HG03139 (cell line): ENCODE measurements around the gene MAEA.

Experiments
- ATAC-seq: cut with Tn5 transposase; IDR thresholded peaks from one replicate; pipeline ENCODE4 v1.9.1; 2021; ENCODE audit not compliant: unreplicated experiment

The MAEA gene

DNA sequence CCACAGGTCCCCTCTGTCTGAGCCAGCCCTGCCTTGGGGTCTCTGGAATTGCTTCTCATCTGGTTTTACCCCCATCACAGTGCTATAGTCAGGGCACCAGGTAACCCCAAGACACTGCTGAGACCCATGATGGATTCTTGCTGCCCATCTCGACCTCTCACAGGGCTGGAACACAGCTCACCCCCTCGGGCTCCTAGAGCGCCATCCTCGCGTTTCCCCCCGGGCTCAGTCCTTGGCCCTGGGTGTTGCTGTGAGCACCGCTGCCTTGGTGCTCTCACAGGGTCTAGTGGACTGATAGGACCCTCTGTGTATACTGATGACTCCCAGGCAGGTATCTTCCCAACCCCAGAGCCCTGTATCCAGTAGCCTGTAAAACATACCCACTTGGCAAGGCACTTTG is 8.8 kb downstream of the MAEA start:
- ATAC-seq: no peak

DNA sequence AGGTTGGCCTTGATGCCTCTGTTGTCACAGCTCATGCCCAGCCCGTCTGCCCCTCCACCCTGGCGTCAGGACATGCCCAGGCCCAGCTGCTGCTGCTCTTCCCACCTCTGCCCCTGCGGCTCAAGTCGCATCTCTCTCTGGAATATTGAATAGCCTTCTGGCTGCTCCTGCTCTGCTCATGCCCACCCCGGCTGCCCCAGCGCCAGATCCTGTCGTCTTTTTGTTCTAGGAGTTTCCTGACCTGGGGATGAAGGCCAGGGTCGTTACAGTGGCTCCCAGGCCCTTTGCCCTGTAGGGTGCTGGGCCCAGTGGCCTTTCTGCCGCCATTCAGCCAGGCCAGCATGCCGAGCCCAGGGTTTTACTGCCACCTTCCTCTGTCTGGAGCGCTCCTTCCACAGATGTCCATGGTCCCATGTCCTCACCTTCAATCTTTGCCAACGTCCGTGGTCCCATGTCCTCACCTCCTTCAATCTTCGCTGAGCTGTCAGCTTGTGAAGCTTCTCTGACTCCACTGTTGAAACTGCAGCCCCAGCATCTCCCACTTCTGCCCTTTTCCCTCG is 9.7 kb downstream of the MAEA start:
- ATAC-seq: no peak

DNA sequence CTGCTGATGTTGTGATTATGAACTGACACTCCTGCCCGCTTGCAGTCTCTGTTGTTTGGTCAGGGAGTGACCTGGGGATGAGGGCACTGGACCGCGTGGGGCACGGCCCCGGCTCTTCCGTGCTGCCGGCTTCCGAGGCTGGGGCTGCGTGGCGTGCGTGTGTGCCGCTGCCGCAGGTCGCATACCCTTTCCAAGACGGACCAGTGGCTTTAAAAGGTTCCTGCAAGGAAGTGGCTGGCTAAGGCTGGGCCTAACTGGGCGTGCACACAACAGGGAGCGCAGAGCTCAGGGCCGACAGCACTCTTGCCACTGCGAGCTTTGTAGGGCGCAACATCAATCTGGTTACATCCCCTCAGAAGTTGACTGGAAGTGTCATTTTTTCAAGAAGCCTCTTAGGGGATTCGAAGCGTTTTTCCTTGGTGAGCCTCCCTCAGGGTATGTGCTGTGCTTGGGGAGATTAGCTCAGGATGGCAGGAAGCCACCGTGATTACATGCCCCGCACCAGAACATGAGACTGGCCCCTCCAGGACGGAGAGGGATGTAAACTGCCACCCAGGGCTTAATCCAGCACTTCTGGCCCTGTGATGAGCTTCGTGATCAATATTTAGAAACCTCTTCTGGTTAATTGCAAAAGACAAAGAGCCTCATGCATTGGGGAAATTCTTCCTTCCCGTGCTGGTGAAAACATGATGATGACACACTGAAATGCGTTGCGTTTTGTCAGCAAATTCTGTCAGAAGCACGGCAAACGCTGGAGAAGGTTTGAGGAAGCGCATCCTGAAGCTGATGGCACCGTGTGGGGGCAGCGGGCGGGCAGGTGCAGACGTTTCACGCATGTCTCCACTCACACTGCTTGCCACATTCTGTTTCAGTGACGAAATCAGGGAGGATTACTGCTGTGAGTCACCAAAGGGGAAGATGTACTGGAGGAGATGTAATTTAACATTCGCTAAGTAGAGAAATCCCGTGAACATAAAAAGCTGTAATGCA is 11.1 kb downstream of the MAEA start:
- ATAC-seq: no peak

DNA sequence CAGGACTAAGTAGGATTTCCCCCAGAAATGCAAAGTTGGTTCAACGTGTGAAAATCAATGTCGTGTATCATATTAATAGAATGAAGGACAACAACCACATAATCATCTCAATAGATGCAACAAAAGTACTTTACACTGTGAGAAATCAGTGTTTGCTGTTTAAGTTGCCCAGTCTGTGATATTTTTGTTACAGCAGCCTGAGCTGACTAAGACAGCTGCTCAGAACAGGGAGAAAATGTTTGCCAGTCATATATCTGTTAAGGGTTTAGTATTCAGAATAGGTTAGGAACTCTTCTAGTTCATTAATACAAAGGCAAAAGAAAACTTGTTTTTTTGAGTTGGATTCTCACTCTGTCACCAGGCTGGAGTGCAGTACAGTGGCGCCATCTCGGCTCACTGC is 12.5 kb downstream of the MAEA start:
- ATAC-seq: no peak

DNA sequence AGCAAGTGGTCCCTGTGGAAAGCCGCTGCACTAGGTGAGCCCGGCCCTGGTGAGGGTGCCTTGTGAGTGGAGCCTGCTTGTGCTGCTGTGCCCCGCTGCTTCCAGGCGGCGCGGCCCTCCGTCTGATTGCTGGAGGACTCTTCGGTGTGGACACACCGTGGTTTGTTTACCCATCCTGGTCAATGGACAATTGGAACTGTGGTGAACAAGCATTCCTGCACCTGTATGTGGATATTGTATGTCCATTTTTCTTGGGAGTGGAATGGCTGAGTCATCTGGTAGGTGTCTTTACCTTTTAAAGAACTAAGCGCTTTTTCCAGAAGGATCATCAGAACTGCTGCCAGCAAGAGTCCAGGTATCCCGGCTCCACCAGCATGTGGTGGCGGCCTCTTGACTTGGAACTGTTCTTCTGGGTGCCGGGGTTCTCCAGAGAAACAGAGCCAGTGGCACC is 15.6 kb downstream of the MAEA start:
- no peak for ATAC-seq

DNA sequence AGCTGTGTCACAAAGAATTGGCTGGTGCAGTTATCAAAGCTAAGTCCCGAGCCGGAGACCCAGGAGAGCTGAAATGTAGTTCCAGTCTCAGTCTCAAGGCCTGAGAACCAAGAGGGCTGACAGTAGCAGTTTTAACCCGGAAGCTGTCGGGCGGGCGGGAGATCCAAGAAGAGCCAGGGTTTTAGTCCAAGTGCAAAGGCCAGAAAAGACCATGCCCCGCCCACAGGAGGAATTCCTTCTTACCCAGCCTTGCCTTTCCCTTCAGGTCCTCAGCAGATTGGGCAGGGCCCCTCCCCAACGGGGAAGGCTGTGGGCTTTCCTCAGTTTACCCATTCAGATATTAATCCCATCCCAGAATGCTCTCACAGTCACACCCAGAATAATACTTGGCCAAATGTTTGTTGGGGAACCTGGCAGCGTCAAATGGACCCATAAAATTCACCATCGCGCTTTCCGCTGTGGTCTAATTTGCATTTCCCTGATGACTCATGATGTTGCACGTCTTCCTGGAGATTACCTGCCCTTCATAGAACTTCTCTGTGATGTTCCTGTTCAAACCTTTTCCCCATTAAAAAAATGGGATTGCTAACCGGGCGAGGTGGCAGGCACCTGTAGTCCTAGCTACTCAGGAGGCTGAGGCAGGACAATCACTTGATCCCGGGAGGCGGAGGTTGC is 16.2 kb downstream of the MAEA start:
- ATAC-seq: no peak

DNA sequence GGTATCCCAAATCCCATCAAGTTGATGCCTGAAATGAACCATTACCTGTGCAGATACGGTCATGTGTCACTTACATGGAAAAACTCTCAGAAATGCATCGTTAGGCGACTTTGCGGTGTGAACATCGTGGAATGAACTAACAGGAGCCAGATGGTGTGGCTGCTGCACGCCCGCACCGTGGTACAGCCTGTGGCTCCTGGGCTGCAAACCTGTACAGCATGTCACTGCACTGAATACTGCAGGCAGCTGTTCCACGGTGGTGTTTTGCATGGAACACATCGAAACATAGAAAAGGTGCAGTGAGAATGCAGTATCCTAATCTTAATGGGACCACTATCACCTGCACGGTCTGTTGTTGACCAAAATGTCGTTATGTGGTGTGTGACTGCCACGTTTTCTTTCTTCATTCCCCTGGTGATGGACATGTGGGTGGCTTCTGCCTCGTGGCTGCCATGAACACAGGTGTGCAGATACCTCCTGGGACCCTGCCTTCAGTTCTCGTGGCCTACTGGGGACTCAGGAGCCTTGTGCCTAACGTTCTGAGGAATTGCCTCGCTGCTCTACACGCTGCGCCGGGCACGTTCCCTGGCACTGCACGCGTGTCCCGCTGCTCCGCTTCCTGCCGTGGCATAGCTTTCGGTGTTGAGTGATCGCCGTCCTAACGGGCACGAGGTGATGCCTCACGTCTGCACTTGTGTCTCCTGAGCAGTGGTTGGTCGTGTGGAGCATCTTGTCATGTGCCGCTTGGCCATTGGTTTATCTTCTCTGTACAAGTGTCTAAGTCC is 18.5 kb downstream of the MAEA start:
- no peak for ATAC-seq

DNA sequence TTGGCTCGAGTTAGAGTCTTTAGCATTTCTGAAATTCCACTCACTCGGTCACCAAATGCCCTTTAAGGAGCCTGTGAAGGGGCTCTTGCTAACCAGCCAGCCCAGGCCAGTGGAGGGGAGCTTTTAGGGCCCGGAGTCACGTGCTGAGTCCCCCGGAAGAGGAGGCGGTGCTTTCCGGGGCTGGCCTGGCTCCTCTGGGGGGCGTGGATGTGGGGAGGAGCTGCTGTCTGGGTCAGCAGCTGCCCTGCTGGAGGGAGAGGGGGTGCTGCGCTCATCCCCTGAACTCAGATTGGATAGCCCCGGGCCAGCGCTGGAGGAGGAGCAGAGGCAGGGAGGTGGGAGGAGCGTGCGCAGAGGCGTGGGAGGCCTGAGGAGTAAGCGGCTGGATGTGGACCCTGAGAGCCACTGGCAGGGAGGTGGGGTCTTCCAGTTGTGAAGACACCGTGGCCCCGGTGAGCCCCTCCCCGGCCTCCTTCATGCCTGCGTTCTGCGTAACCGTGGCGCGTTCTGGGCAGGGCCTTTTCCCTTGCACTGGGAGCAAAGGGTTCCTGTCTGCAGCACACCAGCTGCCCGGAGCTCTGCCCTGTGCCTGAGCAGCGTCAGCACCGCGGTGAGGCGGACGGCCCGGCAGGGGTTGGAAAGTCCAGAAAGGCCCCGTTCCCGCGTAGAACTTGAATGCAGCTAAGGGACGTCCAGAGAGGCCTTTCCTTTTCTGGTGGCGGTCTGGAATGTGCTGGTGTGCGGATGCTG is 19.7 kb downstream of the MAEA start:
- peak; percentile 91 for ATAC-seq

DNA sequence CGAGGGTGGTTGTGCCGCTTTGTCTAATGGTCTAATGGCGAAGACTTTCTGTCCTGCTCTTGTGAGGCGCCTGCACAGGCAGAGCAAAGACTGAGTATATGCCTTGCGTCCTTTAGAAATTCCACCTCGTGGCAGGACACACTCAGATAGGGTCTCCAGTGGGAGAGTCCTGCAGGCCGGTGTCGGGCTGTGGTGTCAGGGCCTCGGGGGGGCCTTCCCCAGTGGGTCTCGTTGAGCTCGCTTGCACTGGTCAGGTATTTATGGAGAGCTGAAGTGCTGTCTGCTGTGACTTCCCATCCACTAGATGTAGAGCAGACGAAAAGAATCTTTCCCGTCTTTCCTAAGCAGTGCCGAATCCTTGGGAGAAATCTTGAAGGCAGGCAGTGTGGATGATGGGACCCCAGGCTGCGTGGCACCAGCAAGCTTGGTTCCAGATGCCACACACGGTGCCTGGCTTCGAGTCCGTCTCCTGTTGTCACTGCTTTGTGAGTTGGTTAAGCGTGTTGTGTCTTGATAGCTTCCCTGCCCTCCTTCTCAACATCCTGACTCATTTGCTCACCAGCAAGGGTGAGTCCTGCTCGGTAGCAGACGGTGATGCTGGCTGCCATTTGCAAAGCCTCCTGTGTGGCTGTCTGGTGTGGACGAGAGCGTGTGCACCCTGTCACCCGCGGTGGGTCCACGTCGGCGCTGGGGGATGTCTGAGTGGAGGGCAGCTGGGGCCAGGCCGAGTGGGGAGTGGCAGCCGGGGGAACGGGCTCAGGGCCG is 20.5 kb downstream of the MAEA start:
- no peak for ATAC-seq

DNA sequence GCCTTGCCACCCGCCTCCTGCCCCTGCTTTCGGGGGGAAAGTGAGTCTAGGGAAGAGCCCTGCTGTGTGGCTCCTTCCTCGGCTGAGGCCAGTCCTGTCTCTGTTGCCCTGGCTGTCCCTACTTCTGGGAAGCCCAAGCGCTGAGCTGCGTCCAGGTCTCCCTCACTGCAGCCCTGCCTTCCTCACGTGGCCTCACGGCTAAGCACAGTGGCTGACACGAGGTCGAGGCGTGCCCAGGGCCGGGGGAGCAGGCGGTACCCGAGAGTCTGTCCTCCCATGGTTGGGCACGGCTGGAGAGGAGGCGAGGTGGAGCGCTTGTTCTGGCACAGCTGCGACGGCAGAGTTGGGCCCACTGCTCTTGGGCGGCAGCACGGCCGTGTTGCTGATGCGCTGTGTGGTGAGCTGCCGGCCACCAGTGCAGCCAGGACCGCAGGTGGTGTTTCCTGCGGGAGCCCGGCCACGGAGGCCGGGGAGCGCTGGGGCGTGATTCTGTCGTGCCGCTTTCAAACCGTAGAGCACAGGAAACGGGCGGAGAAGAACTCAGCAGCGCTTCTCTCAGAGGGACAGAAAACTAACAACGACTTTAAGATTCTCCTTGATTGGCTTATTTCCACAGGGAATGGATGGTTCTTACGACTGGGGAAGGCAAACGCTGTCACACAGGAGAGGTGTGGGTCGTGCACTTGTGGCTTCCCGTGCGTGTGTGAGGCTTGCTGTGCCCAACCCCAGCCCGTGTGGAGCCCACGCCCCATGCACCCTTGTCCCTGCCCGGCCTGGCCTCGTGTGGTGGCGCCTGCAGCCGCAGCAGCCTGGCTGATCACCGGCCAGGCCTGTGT is 21.3 kb downstream of the MAEA start:
- ATAC-seq: no peak

DNA sequence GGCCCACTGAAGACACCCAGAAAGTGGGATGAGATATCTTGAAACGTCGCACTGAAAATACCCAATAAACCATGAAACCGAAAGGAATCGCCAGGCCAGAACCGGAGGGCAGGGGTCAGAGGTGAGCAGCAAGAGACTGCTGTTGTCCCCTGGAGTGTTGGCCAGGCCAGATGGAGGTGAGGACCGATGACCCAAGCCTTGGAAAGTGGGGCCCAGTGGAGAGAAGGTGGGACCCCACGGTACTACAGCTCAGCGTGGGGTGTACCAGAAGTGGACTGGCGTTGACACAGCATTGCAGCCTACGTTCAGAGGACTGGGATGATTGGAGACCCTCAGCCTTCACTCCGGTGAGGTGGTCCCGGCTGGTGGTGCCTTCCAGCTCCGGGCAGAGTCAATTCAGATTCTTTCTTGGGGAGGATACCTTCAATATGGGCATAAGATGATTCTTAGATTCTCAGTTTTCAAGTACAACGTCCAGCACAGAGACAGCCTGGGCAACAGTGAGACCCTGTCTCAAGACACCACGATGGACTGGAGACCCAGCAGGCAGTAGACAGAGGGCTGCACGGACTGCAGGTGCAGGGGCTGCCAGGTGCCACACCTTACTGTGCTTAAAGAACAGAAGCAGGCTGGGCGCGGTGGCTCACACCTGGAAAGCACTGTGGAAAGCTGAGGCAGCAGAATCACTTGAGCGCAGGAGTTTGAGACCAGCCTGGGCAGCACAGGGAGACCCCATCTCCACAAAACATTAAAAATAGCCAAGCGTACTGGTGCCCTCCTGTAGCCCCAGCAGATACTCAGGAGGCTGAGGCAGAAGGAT is 23.3 kb downstream of the MAEA start:
- no peak for ATAC-seq

DNA sequence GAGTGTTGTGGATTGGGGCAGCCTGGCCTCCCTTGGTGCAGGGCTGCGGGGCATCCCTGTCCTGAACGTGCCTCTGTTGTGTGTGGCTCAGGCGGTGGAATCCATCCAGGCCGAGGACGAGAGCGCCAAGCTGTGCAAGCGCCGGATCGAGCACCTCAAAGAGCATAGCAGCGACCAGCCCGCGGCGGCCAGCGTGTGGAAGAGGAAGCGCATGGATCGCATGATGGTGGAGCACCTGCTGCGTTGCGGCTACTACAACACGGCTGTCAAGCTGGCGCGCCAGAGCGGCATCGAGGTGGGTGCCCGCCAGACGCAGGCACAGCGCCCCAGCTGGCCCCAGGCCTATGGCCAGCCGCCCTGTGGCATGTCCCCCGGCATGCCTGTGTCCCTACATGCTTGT is 25.6 kb downstream of the MAEA start:
- no peak for ATAC-seq

DNA sequence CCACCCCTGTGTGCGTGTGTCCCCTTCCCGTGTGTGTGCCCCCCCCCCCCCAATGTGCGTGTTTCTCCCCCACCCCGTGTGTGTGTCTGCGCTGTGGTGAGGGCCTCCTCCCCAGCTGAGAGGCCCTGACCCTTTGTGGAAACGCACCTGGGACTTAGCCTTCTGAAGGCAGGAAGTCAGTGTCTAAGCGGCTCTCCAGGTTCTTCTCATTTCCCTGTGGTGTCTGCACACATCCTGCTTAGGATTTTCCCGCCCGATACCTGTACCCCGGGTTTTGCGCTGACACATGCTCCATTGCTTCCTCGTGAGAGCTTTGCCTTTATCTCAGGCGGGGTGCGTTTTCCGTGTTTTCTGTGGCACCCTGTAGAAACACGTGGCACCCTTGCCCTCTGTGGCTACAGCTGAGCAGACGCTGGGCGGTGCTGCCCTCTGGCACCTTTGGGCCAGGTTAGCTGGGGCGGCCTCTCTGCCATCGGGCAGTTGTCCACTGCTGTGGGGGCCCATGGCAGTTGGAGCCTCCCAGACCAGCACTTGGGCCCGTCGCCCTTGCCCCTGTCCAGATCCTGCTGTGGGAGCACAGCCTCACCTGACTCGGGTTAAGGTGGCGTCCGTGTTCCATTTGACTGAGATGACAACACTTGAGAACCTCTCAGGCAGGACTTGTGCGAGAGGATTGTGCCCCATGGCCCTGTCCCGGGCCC is 26.3 kb downstream of the MAEA start:
- ATAC-seq: no peak

DNA sequence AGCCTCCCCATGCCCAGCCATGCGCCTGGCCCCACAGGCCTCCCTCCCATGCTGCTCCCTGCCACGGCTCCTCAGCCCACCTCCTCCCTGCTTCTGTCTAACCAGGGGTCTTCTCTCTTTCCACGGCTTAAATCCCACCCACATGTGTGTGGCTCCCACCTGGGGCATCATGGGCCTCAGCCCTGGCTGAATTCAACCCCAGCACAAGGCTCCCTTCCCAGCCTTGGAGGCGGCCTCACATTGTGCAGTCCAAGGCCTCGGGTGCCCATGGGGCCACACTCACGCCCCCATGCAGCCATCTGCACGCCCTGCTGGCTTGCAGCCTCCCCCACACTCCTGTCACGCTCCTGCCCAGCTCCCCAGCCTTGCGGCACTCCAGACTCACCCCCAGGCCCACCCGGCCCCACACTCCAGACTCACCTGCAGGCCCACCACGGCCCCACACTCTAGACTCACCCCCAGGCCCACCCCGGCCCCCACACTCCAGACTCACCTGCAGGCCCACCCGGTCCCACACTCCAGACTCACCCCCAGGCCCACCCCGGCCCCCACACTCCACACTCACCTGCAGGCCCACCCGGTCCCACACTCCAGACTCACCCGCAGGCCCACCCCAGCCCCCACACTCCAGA is 27.0 kb downstream of the MAEA start:
- no peak for ATAC-seq

DNA sequence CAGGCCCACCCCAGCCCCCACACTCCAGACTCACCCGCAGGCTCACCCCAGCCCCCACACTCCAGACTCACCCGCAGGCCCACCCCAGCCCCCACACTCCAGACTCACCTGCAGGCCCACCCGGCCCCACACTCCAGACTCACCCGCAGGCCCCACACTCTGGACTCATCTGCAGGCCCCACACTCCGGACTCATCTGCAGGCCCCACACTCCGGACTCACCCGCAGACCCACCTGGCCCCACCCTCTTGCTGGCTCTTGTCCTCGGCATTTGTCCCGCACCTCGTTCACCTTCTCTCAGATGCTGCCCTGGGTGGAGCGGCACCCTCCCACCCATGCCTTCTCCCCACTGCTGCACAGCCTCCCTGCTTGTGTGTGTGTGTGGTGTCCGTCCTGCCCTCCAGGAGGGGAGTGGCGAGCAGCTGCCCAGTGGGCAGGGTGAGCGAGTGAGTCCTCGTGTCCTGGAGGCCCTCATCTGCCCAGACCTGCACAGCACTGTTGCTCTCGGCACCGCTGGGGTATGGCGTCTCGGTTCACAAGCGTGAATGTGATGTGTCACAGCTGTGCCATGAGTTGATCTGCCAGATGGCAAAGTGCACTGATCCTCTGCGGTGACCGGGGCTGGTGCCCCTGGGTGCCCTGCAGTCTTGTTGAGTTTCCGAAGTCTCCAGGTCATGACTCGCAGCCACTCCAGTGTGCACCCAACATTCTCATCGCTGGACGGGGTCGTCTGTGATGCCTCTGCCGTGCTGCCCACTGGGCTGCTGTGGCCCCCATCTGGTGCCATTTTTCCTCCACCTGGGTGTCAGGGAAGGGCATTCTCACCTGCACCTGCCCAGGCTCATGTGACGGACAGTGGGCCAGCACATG is 27.7 kb downstream of the MAEA start:
- no peak for ATAC-seq

DNA sequence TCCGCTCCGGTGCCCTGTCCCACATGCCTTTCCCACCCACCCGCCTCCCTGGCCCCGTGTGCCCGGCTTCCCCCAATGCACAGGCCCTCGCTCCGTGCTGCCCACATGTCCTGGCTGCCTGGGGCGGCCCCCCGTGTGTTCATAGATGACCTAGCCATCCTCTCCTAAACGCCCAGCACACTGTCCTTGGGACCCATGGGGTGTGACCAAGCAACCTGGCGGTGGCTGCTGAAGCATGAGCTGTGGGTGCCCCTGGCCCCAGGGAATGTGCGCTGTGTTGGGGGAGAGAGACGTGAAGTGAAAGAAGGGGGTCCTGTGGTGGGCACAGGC is 28.3 kb downstream of the MAEA start:
- no peak for ATAC-seq
